Cardiac fibroblast (primary cell): ENCODE results near the gene ADAT1.

Experiments used
- DNase-seq, 2 donors: peaks; one replicate each; pipeline versions ENCODE4 v3.0.0 to v3.0.0-alpha.2; 2010; ENCODE audit warnings: low read depth in 2 of 2
- H3K4me3 ChIP-seq, 2 donors: replicated peaks in 1 of 2; 1 replicate in 1 of 2; 2 replicates in 1 of 2; pipeline ENCODE4 v1.5.1; 2011; ENCODE audit warnings: low read depth in 2 of 2, low read length in 2 of 2, mild to moderate bottlenecking in 2 of 2, moderate library complexity in 1 of 2
- TF ChIP-seq, protein P1 (sequence below): IDR thresholded peaks from one replicate; pipeline ENCODE4 v1.5.1; 2011; ENCODE audit warnings: low read depth, mild to moderate bottlenecking, low read length, inconsistent platforms

The ADAT1 gene

DNA sequence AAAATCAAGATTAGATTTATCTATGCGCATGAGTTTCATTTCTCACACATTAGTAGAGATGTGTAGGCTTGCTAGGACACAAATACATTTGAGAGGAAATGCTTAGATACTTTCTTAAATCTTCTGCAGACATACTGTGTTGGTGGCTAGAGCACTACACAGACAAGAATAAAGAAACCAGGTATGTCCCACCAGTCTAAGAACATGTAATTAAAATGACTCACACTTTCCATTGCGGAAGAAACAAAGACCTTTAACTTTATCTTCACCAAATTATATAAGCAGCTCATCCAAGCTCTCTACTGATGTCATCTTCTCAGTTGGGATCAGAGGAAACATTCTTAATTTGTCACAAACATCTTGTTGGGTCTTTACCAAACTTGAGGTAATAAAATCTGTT is 44.4 kb downstream of the ADAT1 start:
- no peak for DNase-seq
- TF ChIP-seq, protein P1, sequence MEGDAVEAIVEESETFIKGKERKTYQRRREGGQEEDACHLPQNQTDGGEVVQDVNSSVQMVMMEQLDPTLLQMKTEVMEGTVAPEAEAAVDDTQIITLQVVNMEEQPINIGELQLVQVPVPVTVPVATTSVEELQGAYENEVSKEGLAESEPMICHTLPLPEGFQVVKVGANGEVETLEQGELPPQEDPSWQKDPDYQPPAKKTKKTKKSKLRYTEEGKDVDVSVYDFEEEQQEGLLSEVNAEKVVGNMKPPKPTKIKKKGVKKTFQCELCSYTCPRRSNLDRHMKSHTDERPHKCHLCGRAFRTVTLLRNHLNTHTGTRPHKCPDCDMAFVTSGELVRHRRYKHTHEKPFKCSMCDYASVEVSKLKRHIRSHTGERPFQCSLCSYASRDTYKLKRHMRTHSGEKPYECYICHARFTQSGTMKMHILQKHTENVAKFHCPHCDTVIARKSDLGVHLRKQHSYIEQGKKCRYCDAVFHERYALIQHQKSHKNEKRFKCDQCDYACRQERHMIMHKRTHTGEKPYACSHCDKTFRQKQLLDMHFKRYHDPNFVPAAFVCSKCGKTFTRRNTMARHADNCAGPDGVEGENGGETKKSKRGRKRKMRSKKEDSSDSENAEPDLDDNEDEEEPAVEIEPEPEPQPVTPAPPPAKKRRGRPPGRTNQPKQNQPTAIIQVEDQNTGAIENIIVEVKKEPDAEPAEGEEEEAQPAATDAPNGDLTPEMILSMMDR: no peak
- H3K4me3 ChIP-seq: no peak overlapping the region

DNA sequence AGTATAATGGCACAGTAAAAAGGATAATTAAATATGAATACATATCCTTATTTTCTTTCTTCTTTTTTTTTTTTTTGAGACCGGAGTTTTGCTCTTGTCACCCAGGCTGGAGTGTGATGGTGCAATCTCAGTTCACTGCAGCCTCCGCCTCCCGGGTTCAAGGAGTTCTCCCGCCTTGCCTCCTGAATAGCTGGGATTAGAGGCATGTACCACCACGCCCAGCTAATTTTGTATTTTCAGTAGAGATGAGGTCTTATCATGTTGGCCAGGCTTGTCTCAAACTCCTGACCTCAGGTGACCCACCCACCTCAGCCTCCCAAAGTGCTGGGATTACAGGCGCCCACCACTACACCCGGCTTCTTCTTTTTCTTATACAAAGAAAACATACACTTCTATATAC is 44.9 kb downstream of the ADAT1 start:
- H3K4me3 ChIP-seq: no peak overlapping the region

DNA sequence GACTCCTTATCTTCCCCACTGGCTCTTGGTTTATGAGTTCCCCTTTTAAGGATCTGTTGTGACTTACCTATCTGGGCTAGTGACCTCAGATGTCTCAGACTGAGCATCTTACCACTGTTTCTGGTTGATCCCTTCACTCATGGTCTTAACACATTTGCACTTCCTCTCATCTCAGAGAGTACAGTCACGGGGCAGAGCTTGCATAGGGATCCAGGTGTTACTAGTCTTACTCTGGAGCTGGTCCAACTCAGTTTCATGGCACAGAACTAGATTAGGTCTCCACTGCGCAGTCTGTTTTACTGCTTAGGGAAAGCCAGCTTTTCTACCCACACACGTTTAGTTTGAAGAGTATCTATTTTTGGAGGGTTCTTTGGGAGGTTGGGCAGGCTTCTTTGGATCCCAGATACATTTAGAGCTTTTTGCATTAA is 46.7 kb downstream of the ADAT1 start:
- TF ChIP-seq, protein P1: no peak
- no peak overlapping the region for H3K4me3 ChIP-seq
- no peak for DNase-seq

More for the DNA sequence above, 44.9 kb downstream of the ADAT1 start:
- no peak for DNase-seq
- TF ChIP-seq, protein P1: no peak

DNA sequence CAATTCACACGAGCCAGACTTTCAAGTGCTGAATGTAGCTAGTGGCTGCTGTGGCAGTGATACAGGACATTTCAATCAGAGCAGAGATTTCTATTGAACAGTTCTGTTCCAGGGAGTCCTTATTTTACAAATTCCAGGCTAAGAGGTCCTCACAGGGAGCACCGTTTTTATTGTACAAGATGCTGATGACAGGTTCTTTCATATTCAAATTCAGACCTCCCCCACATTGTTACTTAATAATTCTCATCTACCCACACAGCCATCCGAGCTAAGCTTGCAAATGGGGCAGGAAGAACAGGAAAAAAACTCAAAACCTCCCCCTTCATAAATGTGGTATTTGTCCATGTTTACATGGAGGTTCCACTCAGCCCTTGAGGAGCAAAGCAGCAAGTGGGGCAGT is 47.1 kb downstream of the ADAT1 start:
- H3K4me3 ChIP-seq: no peak overlapping the region
- DNase-seq: no peak

DNA sequence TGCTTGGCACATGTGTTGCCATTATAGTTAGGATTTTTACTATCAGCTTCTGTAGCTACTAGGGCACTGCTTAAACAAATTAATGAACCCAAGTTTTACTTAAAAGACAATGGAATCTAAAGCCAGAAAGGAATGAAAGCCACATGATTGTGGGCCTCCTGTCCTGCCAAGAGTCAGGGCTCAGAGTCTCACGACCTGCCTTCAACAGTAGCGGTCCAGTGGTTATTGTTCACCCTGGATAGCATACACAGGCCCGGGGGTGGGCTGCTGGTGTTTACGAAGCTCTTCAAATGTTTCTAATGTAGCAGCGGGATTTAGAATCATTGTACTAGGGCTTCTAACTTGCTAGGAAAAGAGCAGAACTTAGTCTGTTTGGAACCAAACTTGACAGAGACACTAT is 49.1 kb downstream of the ADAT1 start:
- H3K4me3 ChIP-seq: no peak overlapping the region
- TF ChIP-seq, protein P1: no peak
- DNase-seq: no peak

More for the DNA sequence above, 47.1 kb downstream of the ADAT1 start:
- TF ChIP-seq, protein P1: no peak

DNA sequence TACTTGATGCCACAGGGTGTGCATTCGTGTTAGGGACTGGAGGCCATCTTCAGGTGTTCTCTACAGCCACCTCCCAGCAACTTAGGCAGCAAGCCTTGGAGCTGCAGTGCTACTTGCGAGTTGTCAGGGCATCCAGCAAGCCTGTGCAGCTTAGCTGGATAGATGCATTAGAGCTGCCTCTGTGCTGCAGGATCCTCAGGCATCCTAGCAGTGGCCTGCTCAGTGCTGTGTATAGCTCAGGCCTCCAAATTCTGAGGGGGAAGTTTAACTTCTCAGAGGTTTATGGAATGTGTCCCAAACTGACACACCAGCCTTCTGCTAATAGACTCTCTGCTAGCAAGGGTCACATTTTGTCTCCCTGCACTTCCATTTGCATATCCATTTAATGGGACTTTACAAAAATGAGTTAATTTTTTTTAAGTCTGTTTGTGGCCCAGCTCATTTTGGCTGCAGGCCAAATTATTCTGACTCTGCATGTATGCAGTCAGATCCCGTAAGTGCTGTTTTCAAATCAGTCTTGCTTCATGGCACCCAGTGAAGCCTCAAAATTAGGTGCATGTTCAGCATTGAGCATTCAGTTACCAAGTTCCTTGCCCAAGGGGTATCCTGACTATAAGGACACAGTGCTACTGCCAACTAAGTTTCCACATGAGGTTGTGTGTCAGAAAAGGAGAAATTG is 50.1 kb downstream of the ADAT1 start:
- no peak for DNase-seq
- H3K4me3 ChIP-seq: no peak overlapping the region
- TF ChIP-seq, protein P1: no peak
